H1 (cell line): ENCODE measurements around the gene MOB4. TPM values are rescaled to one million over a fixed set of nuclear protein-coding genes. Genes with fewer than 3 reads are reported as not detected.

Experiments used
- CTCF ChIA-PET: fragments of 300-600 bp; sonication (Branson Sonifier 250); formaldehyde crosslinking; loops from one replicate; lab custom pipeline; 2021; ENCODE audit not compliant: partially characterized antibody; lab: Charles Lee
- POLR2A ChIA-PET: fragments of 300-600 bp; sonication (Branson Sonifier 250); formaldehyde crosslinking; loops from one replicate; lab custom pipeline; 2021; ENCODE audit warnings: inconsistent platforms; ENCODE audit not compliant: partially characterized antibody; lab: Charles Lee
- DNase-seq, 2 experiments: peaks; one replicate each; pipeline versions ENCODE4 v3.0.0 to v3.0.0-alpha.2; 2010 to 2022; ENCODE audit warnings: low spot score in 2 of 2, low read depth in 1 of 2, mixed read lengths in 1 of 2
- FAIRE-seq: peaks from 2 replicates; lab custom pipeline; 2011; peaks lifted over from hg19 to GRCh38; lab: Jason Lieb, UNC
- H2AFZ ChIP-seq: 2 replicates; pipeline ENCODE4 v1.8.1; 2012; ENCODE audit warnings: low read length, inconsistent platforms
- H2AK5ac ChIP-seq: 2 replicates; pipeline ENCODE4 v1.6.1; 2013; ENCODE audit warnings: low read depth, low read length
- H2BK120ac ChIP-seq: replicated peaks from 2 replicates; pipeline ENCODE3; 2013; ENCODE audit warnings: low read depth, low read length, inconsistent platforms
- H2BK12ac ChIP-seq: 2 replicates; pipeline ENCODE4 v1.6.1; 2013; ENCODE audit warnings: low read depth, low read length
- H2BK15ac ChIP-seq: 2 replicates; pipeline ENCODE4 v1.6.1; 2013; ENCODE audit warnings: low read length
- H2BK20ac ChIP-seq: 2 replicates; pipeline ENCODE4 v1.6.1; 2013; ENCODE audit warnings: low read length
- H2BK5ac ChIP-seq: 2 replicates; pipeline ENCODE4 v1.6.1; 2013; ENCODE audit warnings: low read depth, low read length
- H3K14ac ChIP-seq: 2 replicates; pipeline ENCODE4 v1.6.1; 2013; ENCODE audit warnings: inconsistent platforms; ENCODE audit not compliant: insufficient read length
- H3K18ac ChIP-seq: 2 replicates; pipeline ENCODE4 v1.6.1; 2013; ENCODE audit warnings: low read length; ENCODE audit errors: extremely low read depth
- H3K23ac ChIP-seq: 2 replicates; pipeline ENCODE4 v1.6.1; 2013; ENCODE audit warnings: inconsistent platforms; ENCODE audit not compliant: insufficient read length
- H3K23me2 ChIP-seq: 2 replicates; pipeline ENCODE4 v1.6.1; 2013; ENCODE audit warnings: low read depth, low read length
- H3K27ac ChIP-seq: 2 replicates; pipeline ENCODE4 v1.6.1; 2011; ENCODE audit warnings: low read depth, low read length, inconsistent platforms
- H3K27me3 ChIP-seq, 4 experiments: replicated peaks in 1 of 4; 1 replicate in 1 of 4; 2 replicates in 3 of 4; pipeline versions ENCODE4 v1.6.1 to v1.8.1; 2011 to 2013; ENCODE audit warnings: low read length in 3 of 4, mild to moderate bottlenecking in 3 of 4, inconsistent platforms in 2 of 4, mixed read lengths in 2 of 4, moderate library complexity in 1 of 4; ENCODE audit not compliant: control insufficient read depth in 3 of 4, insufficient read depth in 3 of 4; ENCODE audit errors: extremely low read depth in 1 of 4
- H3K36me3 ChIP-seq, 4 experiments: 2 replicates each; pipeline versions ENCODE4 v1.6.1 to v1.8.1; 2011 to 2013; ENCODE audit warnings: mild to moderate bottlenecking in 4 of 4, low read length in 3 of 4, moderate library complexity in 2 of 4, control low read depth in 1 of 4, inconsistent platforms in 1 of 4; ENCODE audit not compliant: insufficient read depth in 4 of 4, control insufficient read depth in 2 of 4
- H3K4ac ChIP-seq: replicated peaks from 2 replicates; pipeline ENCODE3; 2013; ENCODE audit warnings: low read length, low read depth, mixed read lengths, inconsistent platforms; ENCODE audit not compliant: insufficient read length
- H3K4me1 ChIP-seq, 4 experiments: replicated peaks in 1 of 4; 1 replicate in 1 of 4; 2 replicates in 3 of 4; pipeline versions ENCODE4 v1.6.1 to v1.8.1; 2011 to 2013; ENCODE audit warnings: low read length in 3 of 4, inconsistent platforms in 2 of 4, mixed read lengths in 1 of 4; ENCODE audit not compliant: insufficient read depth in 4 of 4, control insufficient read depth in 3 of 4
- H3K4me2 ChIP-seq, 2 experiments: 2 replicates each; pipeline versions ENCODE4 v1.6.1 to v1.8.1; 2011 to 2013; ENCODE audit warnings: low read depth in 2 of 2, low read length in 2 of 2, control low read depth in 1 of 2, inconsistent platforms in 1 of 2, mild to moderate bottlenecking in 1 of 2; ENCODE audit not compliant: insufficient read depth in 1 of 2
- H3K4me3 ChIP-seq, 4 experiments: fragments of 200-600, 300-600 bp in 1 of 4; sonication (generic), shearing (Covaris generic), sonication (Bioruptor Twin) in 1 of 4; 2 replicates each; pipeline versions ENCODE4 v1.5.1 to v1.8.1; 2011 to 2016; ENCODE audit warnings: low read length in 4 of 4, low read depth in 3 of 4, control low read depth in 2 of 4, inconsistent platforms in 2 of 4, mild to moderate bottlenecking in 2 of 4, mixed read lengths in 1 of 4, moderate library complexity in 1 of 4; ENCODE audit not compliant: insufficient read depth in 2 of 4; ENCODE audit errors: extremely low read depth in 1 of 4
- H3K56ac ChIP-seq: replicated peaks from 2 replicates; pipeline ENCODE3; 2013; ENCODE audit warnings: low read depth, mild to moderate bottlenecking, mixed read lengths, low read length, inconsistent platforms; ENCODE audit not compliant: insufficient read length
- H3K79me1 ChIP-seq: 2 replicates; pipeline ENCODE4 v1.6.1; 2013; ENCODE audit warnings: low read depth, low read length, control low read depth
- H3K79me2 ChIP-seq, 2 experiments: 2 replicates each; pipeline versions ENCODE4 v1.6.1 to v1.8.1; 2012 to 2013; ENCODE audit warnings: low read length in 2 of 2, mild to moderate bottlenecking in 2 of 2, inconsistent platforms in 1 of 2; ENCODE audit not compliant: insufficient read depth in 2 of 2, control insufficient read depth in 1 of 2
- H3K9ac ChIP-seq, 4 experiments: replicated peaks in 1 of 4; 1 replicate in 1 of 4; 2 replicates in 3 of 4; pipeline versions ENCODE4 v1.6.1 to v1.8.1; 2011 to 2013; ENCODE audit warnings: low read depth in 3 of 4, low read length in 3 of 4, control low read depth in 2 of 4, mild to moderate bottlenecking in 2 of 4, moderate library complexity in 2 of 4, inconsistent platforms in 1 of 4; ENCODE audit errors: extremely low read depth in 1 of 4
- H3K9me3 ChIP-seq, 2 experiments: 2 replicates each; pipeline versions ENCODE4 v1.6.1 to v1.8.1; 2012 to 2013; ENCODE audit warnings: mild to moderate bottlenecking in 2 of 2, moderate library complexity in 2 of 2, control low read depth in 1 of 2, inconsistent platforms in 1 of 2, low read depth in 1 of 2, low read length in 1 of 2, mixed read lengths in 1 of 2; ENCODE audit not compliant: insufficient read depth in 2 of 2
- H4K20me1 ChIP-seq, 2 experiments: replicated peaks in 1 of 2; 2 replicates each; pipeline versions ENCODE3 to v1.8.1; 2011 to 2013; ENCODE audit warnings: inconsistent platforms in 2 of 2, low read length in 2 of 2, mild to moderate bottlenecking in 1 of 2; ENCODE audit not compliant: insufficient read depth in 2 of 2, control insufficient read depth in 1 of 2
- H4K5ac ChIP-seq: 2 replicates; pipeline ENCODE4 v1.6.1; 2013; ENCODE audit warnings: low read length, low read depth, mixed read lengths, inconsistent platforms; ENCODE audit not compliant: insufficient read length
- H4K8ac ChIP-seq: 2 replicates; pipeline ENCODE4 v1.8.0; 2013; ENCODE audit warnings: mild to moderate bottlenecking, moderate library complexity, low read length, inconsistent platforms; ENCODE audit not compliant: insufficient read depth; ENCODE audit errors: extremely low read depth
- H4K91ac ChIP-seq: replicated peaks from 2 replicates; pipeline ENCODE3; 2013; ENCODE audit warnings: low read length, mixed read lengths, inconsistent platforms; ENCODE audit not compliant: insufficient read length
- ATF2 ChIP-seq: IDR thresholded peaks from 2 replicates; pipeline ENCODE4 v1.6.1; 2012; ENCODE audit warnings: low read length, inconsistent platforms
- KDM4A ChIP-seq: IDR thresholded peaks from one replicate; pipeline ENCODE4 v1.7.1; 2012; ENCODE audit warnings: low read depth, mild to moderate bottlenecking, moderate library complexity, low read length, inconsistent platforms; ENCODE audit not compliant: severe bottlenecking
- MAX ChIP-seq: IDR thresholded peaks from 2 replicates; pipeline ENCODE4 v1.6.1; 2012; ENCODE audit warnings: inconsistent platforms
- YY1 ChIP-seq: IDR thresholded peaks from 2 replicates; pipeline ENCODE4 v1.6.1; 2011; ENCODE audit warnings: low read depth, mild to moderate bottlenecking, low read length
- WGBS, 2 experiments: shearing (Covaris generic) in 1 of 2; methylation state at CpG; one replicate each; pipeline versions ENCODE4 v1.1.6 to v1.1.7; 2013 to 2015; ENCODE audit warnings: low lambda C conversion rate in 2 of 2, mixed read lengths in 2 of 2, inconsistent platforms in 1 of 2, low coverage in 1 of 2, missing lambda C conversion rate in 1 of 2; ENCODE audit not compliant: insufficient replicate concordance in 2 of 2, insufficient coverage in 1 of 2, insufficient read length in 1 of 2; ENCODE audit errors: extremely low coverage in 1 of 2, missing lambda C conversion rate in 1 of 2; 5-methylcytosine and 5-hydroxymethylcytosine counted together
- polyA plus RNA-seq, 7 experiments: library from polyadenylated mRNA; depleted of rRNA in 3 of 7; stranded (reverse) in 5 of 7; unstranded in 2 of 7; fragments of >200 nt in 5 of 7; fragments of 200-250 nt in 2 of 7; gene quantifications; 1 replicate in 5 of 7; 2 replicates in 1 of 7; 4 replicates in 1 of 7; pipeline versions ENCODE4 v1.2.1 to v1.2.3, GENCODE V29; 2011 to 2013; ENCODE audit warnings: missing spikeins in 2 of 7, mixed read lengths in 2 of 7
- total RNA-seq: library from RNA; stranded (reverse); fragmentation: NEBNext Ultra II Directional; extraction: Animal tissue kit (Norgen Biotek cat#: 25700); gene quantifications from 2 replicates; pipeline ENCODE4 v1.2.1, GENCODE V29; 2021

The MOB4 gene
- total and polyA plus RNA-seq, 2 of the 8 experiments (the other 6 are each of a cell fraction or from before 2014, with no cell fraction given), result 51.5 to 54.2 TPM

GRCh38 chr2:197515315-197515738, 539 bp upstream of the MOB4 start:
- Histone ChIP-seq H3K79me1 (no peaks in the 10 kb centered on the region), H3K36me3 (no peaks in the 10 kb centered on the region; a peak in 1 of 8 replicates), H4K5ac (peak overlapping the region; percentile 48), H2BK20ac (no peak overlapping the region), H3K4me3 (peak overlapping the region; percentile 75 to 96 (median 90)), H3K27me3 (no peaks in the 10 kb centered on the region), H4K20me1 (no peaks in the 10 kb centered on the region), H3K4ac (peak overlapping the region; percentile 24), H3K79me2 (peaks cover 0 to 44% of the 10 kb centered on the region in 2 experiments; a peak in 3 of 4 replicates), H3K23ac (no peak overlapping the region), H2BK12ac (no peak overlapping the region), H3K23me2 (peaks cover 8% of the 10 kb centered on the region), H2BK5ac (peak overlapping the region; percentile 68), H3K18ac (peak overlapping the region; percentile 94; the same call in 1 of the 2 replicates), H3K56ac (no peak overlapping the region), H3K4me1 (peaks cover 0 to 9% (median 5%) of the 10 kb centered on the region in 4 experiments; a peak in 5 of 7 replicates), H3K14ac (no peak overlapping the region), H3K9ac (peak overlapping the region; percentile 31 to 82 (median 54)), H4K8ac (no peak overlapping the region), H3K4me2 (peak overlapping the region; percentile 86), H4K91ac (no peak overlapping the region), H3K27ac (no peak overlapping the region), H3K9me3 (no peaks in the 10 kb centered on the region), H2BK15ac (peak overlapping the region; percentile 65; the same call in 1 of the 2 replicates), H2AK5ac (no peak overlapping the region), H2AFZ (peak overlapping the region; percentile 38), H2BK120ac (no peak overlapping the region)
- FAIRE-seq (no peak), DNase-seq (no peak)
- POLR2A ChIA-PET, result interaction anchor here (0.8 to 6.6 kb wide), 18 partner anchors 8 to 203 kb away, joined by 3 to 130 read pairs (median 6); partner anchors contain the start of genes HSPD1, HSPE1 and SF3B1
- peak; percentile 38 for TF ChIP-seq KDM4A
- no peak for TF ChIP-seq MAX
- no peak for TF ChIP-seq YY1
- TF ChIP-seq ATF2, result 0 out of 2 replicates have a peak, but pooled peaks have one; percentile 44
- CTCF ChIA-PET, result interaction anchor here (1.0 to 2.1 kb wide), 2 partner anchors 16 to 75 kb away, joined by 3 to 5 read pairs; no protein-coding TSS in a partner anchor
- WGBS, 2 experiments, result 20% methylated on average over 16 of the region's 16 CpGs; no CpG with 5 or more reads in 1 of the 2 experiments
